Endothelial cell of umbilical vein (primary cell): ENCODE measurements around the gene AGO1. TPM values are rescaled to one million over a fixed set of nuclear protein-coding genes. Genes with fewer than 3 reads are reported as not detected.

Experiments used
- BruUV-seq: library from RNA; stranded (reverse); fragments of 400-500 nt; replicated peaks from 2 replicates; lab custom pipeline; 2021; lab: Mats Ljungman, UMichigan
- CTCF ChIA-PET: fragments of 300-600, 350-600 bp; sonication (Branson Sonifier 250); formaldehyde crosslinking; loops from one replicate; lab custom pipeline; 2021; ENCODE audit warnings: antibody characterized with exemption, inconsistent platforms; lab: Charles Lee
- POLR2A ChIA-PET: fragments of 300-600, 350-600 bp; sonication (Branson Sonifier 250); formaldehyde crosslinking; loops from one replicate; lab custom pipeline; 2021; ENCODE audit warnings: antibody characterized with exemption, inconsistent platforms; lab: Charles Lee
- DNase-seq: peaks from one replicate; pipeline ENCODE4 v3.0.0-alpha.2; 2011; ENCODE audit warnings: low read depth, low spot score
- FAIRE-seq: peaks from 2 replicates; lab custom pipeline; 2011; peaks lifted over from hg19 to GRCh38; lab: Jason Lieb, UNC
- H2AFZ ChIP-seq: 2 replicates; pipeline ENCODE4 v1.6.0; 2012; ENCODE audit warnings: low read depth, low read length, control low read depth, inconsistent platforms
- H3K27ac ChIP-seq: 2 replicates; pipeline ENCODE4 v1.5.1; 2011; ENCODE audit warnings: low read depth, mild to moderate bottlenecking, control low read depth, low read length, moderate library complexity; ENCODE audit not compliant: insufficient read depth
- H3K27me3 ChIP-seq, 2 experiments: 2 replicates each; pipeline versions ENCODE4 v1.6.0 to v1.6.1; 2011; ENCODE audit warnings: low read length in 2 of 2, mixed read lengths in 1 of 2; ENCODE audit not compliant: control insufficient read depth in 2 of 2, insufficient read depth in 2 of 2
- H3K36me3 ChIP-seq, 2 experiments: 2 replicates in 1 of 2; 3 replicates in 1 of 2; pipeline ENCODE4 v1.5.1; 2011; ENCODE audit warnings: low read length in 2 of 2, mild to moderate bottlenecking in 1 of 2, moderate library complexity in 1 of 2; ENCODE audit not compliant: control insufficient read depth in 2 of 2, insufficient read depth in 2 of 2; ENCODE audit errors: extremely low read depth in 1 of 2
- H3K4me1 ChIP-seq: 3 replicates; pipeline ENCODE4 v1.5.1; 2011; ENCODE audit warnings: mild to moderate bottlenecking, low read length; ENCODE audit not compliant: control insufficient read depth, insufficient read depth; ENCODE audit errors: extremely low read depth
- H3K4me2 ChIP-seq: 2 replicates; pipeline ENCODE4 v1.6.1; 2011; ENCODE audit warnings: low read length, control low read depth, mixed read lengths; ENCODE audit not compliant: insufficient read depth
- H3K4me3 ChIP-seq, 3 experiments: fragments of 200-600 bp in 1 of 3; sonication (generic), shearing (Covaris generic) in 1 of 3; replicated peaks in 1 of 3; 2 replicates each; pipeline ENCODE4 v1.5.1; 2011 to 2016; ENCODE audit warnings: control low read depth in 3 of 3, low read length in 3 of 3, mild to moderate bottlenecking in 2 of 3, inconsistent platforms in 1 of 3, low read depth in 1 of 3, moderate library complexity in 1 of 3; ENCODE audit not compliant: insufficient read depth in 1 of 3
- H3K79me2 ChIP-seq: 2 replicates; pipeline ENCODE4 v1.6.0; 2012; ENCODE audit warnings: low read length, inconsistent platforms; ENCODE audit not compliant: control insufficient read depth, insufficient read depth
- H3K9ac ChIP-seq: replicated peaks from 2 replicates; pipeline ENCODE3; 2011; ENCODE audit warnings: low read length, control low read depth; ENCODE audit not compliant: insufficient read depth; ENCODE audit errors: extremely low read depth
- H3K9me1 ChIP-seq: replicated peaks from 3 replicates; pipeline ENCODE4 v1.6.0; 2011; ENCODE audit warnings: mild to moderate bottlenecking, low read length; ENCODE audit not compliant: control insufficient read depth, insufficient read depth; ENCODE audit errors: extremely low read depth
- H3K9me3 ChIP-seq: replicated peaks from 2 replicates; pipeline ENCODE4 v1.5.1; 2012; ENCODE audit warnings: low read length, inconsistent platforms; ENCODE audit not compliant: control insufficient read depth, insufficient read depth
- H4K20me1 ChIP-seq: replicated peaks from 2 replicates; pipeline ENCODE3; 2011; ENCODE audit warnings: mild to moderate bottlenecking, low read length; ENCODE audit not compliant: control insufficient read depth, insufficient read depth; ENCODE audit errors: extremely low read depth
- EZH2 ChIP-seq: IDR thresholded peaks from 2 replicates; pipeline ENCODE4 v1.6.1; 2012; ENCODE audit warnings: borderline replicate concordance, low read depth, mild to moderate bottlenecking, moderate library complexity, low read length, inconsistent platforms; ENCODE audit not compliant: severe bottlenecking
- FOS ChIP-seq: IDR thresholded peaks from 2 replicates; pipeline ENCODE4 v1.6.1; 2011; ENCODE audit warnings: mild to moderate bottlenecking, low read length, moderate library complexity, borderline replicate concordance; ENCODE audit not compliant: insufficient read depth
- GATA2 ChIP-seq: IDR thresholded peaks from 2 replicates; pipeline ENCODE4 v1.7.0; 2011; ENCODE audit warnings: low read depth, mild to moderate bottlenecking, moderate library complexity, mixed read lengths, low read length; ENCODE audit not compliant: insufficient read length, insufficient read depth
- JUN ChIP-seq: IDR thresholded peaks from 2 replicates; pipeline ENCODE4 v1.6.1; 2011; ENCODE audit warnings: borderline replicate concordance, low read depth; ENCODE audit not compliant: insufficient read length, insufficient read depth
- MYC ChIP-seq: IDR thresholded peaks from one replicate; pipeline ENCODE4 v1.6.1; 2011; ENCODE audit warnings: mild to moderate bottlenecking, low read depth, low read length
- POLR2A ChIP-seq: IDR thresholded peaks from 2 replicates; pipeline ENCODE4 v1.6.1; 2012; ENCODE audit warnings: low read depth, mild to moderate bottlenecking, control low read depth, low read length
- POLR2AphosphoS5 ChIP-seq: IDR thresholded peaks from 2 replicates; pipeline ENCODE4 v1.6.1; 2012; ENCODE audit warnings: low read depth, mild to moderate bottlenecking, control low read depth, low read length, moderate library complexity; ENCODE audit not compliant: insufficient read depth
- dilution Hi-C: fragments of 300-500 bp; cut with MboI; formaldehyde crosslinking; loops from one replicate; pipeline ENCODE4 v1.15.0; 2019; ENCODE audit warnings: low sequenced_read_pairs; ENCODE audit not compliant: extremely low pct_ligation_motif_present
- intact Hi-C: fragments of 100-400 bp; cut with micrococcal nuclease; formaldehyde crosslinking; loops from one replicate; pipeline ENCODE4 v1.10.0; 2022
- polyA plus RNA-seq, 4 experiments: library from polyadenylated mRNA; depleted of rRNA in 3 of 4; stranded (reverse) in 3 of 4; unstranded in 1 of 4; fragments of >200 nt; gene quantifications; 2 replicates each; pipeline versions ENCODE4 v1.2.1 to v1.2.3, GENCODE V29; 2011 to 2012; ENCODE audit warnings: missing spikeins in 1 of 4
- total RNA-seq: library from RNA; stranded (reverse); gene quantifications from 2 replicates; pipeline ENCODE4 v1.2.3, GENCODE V29; 2021
- TF ChIP-seq, protein P1 (sequence below): IDR thresholded peaks from 2 replicates; pipeline ENCODE4 v1.6.1; 2011; ENCODE audit not compliant: insufficient read depth, insufficient read length
- TF ChIP-seq, protein P2 (sequence below), 2 donors: IDR thresholded peaks; 1 replicate in 1 of 2; 2 replicates in 1 of 2; pipeline ENCODE4 v1.5.1; 2011; ENCODE audit warnings: low read length in 2 of 2, mild to moderate bottlenecking in 2 of 2, moderate library complexity in 2 of 2, control low read depth in 1 of 2, inconsistent platforms in 1 of 2, low read depth in 1 of 2; ENCODE audit not compliant: insufficient read depth in 1 of 2; ENCODE audit errors: extremely low read depth in 1 of 2

Gene AGO1
- total and polyA plus RNA-seq, 2 donors (not counting 3 experiments of a cell fraction or from before 2014, with no cell fraction given), result 10.8 to 31.0 TPM

- Histone ChIP-seq H3K79me2 (peaks cover 16% of the 10 kb centered on the region), H3K27me3 (no peaks in the 10 kb centered on the region), H3K36me3 (peaks cover 0 to 3% of the 10 kb centered on the region in 2 experiments), H3K4me2 (no peak overlapping the region), H3K4me1 (peaks cover 17% of the 10 kb centered on the region), H3K27ac (no peak overlapping the region), H3K4me3 (no peak overlapping the region), H4K20me1 (no peaks in the 10 kb centered on the region), H3K9me1 (no peaks in the 10 kb centered on the region), H2AFZ (no peak overlapping the region), H3K9me3 (no peaks in the 10 kb centered on the region), H3K9ac (no peak overlapping the region)
- dilution Hi-C loops, result no loop called here
- ChIA-PET POLR2A (no interaction called here), CTCF (interaction anchor here (1.7 kb wide), 1 partner anchor 14 kb away, joined by 5 read pairs; no protein-coding TSS in a partner anchor)
- DNase-seq (no peak), FAIRE-seq (no peak)
- TF ChIP-seq POLR2A, result no peak
- TF ChIP-seq, protein P1, sequence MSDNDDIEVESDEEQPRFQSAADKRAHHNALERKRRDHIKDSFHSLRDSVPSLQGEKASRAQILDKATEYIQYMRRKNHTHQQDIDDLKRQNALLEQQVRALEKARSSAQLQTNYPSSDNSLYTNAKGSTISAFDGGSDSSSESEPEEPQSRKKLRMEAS, result no peak
- no peak for TF ChIP-seq GATA2
- TF ChIP-seq FOS, result no peak
- no TSS peak for BruUV-seq
- intact Hi-C loops, result no loop called here
Measured at GRCh38 chr1:35885961-35886558, 3.1 kb downstream of the AGO1 start.

GRCh38 chr1:35886577-35887431, 3.8 kb downstream of the AGO1 start:
- DNase-seq, result peak; percentile 44
- Histone ChIP-seq H3K9ac (no peak overlapping the region), H3K27ac (no peak overlapping the region), H2AFZ (no peak overlapping the region), H3K79me2 (peaks cover 16% of the 10 kb centered on the region), H3K4me3 (no peak overlapping the region), H3K4me2 (no peak overlapping the region), H3K4me1 (peaks cover 17% of the 10 kb centered on the region), H3K9me1 (no peaks in the 10 kb centered on the region), H3K27me3 (no peaks in the 10 kb centered on the region), H3K9me3 (no peaks in the 10 kb centered on the region), H3K36me3 (peaks cover 0 to 3% of the 10 kb centered on the region in 2 experiments), H4K20me1 (no peaks in the 10 kb centered on the region)
- intact Hi-C loops (no loop called here), dilution Hi-C loops (no loop called here)
- POLR2A ChIA-PET, result no interaction called here
- no peak for FAIRE-seq
- no peak for TF ChIP-seq JUN
- no peak for TF ChIP-seq POLR2AphosphoS5
- TF ChIP-seq, protein P2, sequence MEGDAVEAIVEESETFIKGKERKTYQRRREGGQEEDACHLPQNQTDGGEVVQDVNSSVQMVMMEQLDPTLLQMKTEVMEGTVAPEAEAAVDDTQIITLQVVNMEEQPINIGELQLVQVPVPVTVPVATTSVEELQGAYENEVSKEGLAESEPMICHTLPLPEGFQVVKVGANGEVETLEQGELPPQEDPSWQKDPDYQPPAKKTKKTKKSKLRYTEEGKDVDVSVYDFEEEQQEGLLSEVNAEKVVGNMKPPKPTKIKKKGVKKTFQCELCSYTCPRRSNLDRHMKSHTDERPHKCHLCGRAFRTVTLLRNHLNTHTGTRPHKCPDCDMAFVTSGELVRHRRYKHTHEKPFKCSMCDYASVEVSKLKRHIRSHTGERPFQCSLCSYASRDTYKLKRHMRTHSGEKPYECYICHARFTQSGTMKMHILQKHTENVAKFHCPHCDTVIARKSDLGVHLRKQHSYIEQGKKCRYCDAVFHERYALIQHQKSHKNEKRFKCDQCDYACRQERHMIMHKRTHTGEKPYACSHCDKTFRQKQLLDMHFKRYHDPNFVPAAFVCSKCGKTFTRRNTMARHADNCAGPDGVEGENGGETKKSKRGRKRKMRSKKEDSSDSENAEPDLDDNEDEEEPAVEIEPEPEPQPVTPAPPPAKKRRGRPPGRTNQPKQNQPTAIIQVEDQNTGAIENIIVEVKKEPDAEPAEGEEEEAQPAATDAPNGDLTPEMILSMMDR (IDR thresholded peaks at IDR 0.05; ENCODE audit: extremely low read depth in 1 of 2, insufficient read depth in 1 of 2, low read depth in 1 of 2, low read length in 2 of 2), result no peak
- TF ChIP-seq GATA2, result no peak
- no peak for TF ChIP-seq EZH2
- TF ChIP-seq, protein P1, result no peak
- TF ChIP-seq FOS, result no peak
- no peak for TF ChIP-seq MYC
- CTCF ChIA-PET, result interaction anchor here (1.7 kb wide), 1 partner anchor 13 kb away, joined by 5 read pairs; no protein-coding TSS in a partner anchor
- BruUV-seq, result no TSS peak
